Measurements from ENCODE around the gene SNED1. TPM values are rescaled to one million over a fixed set of nuclear protein-coding genes. Genes with fewer than 3 reads are reported as not detected.

The SNED1 gene
- total RNA-seq, 4 donors from 2014 or later = 18.5 to 87.1 (median 21.9) TPM

- Histone ChIP-seq H3K27me3 (no peaks in the 10 kb centered on the region), H3K36me3 (no peaks in the 10 kb centered on the region), H3K27ac (peak overlapping the region; percentile 76 to 91), H3K9me3 (peaks cover 0 to 11% of the 10 kb centered on the region in 2 donors), H3K4me3 (peak overlapping the region; percentile 45 to 74), H3K4me1 (peaks cover 5 to 16% of the 10 kb centered on the region in 2 donors)
- intact Hi-C loops (cut with DNase I; ENCODE audit: low total_unique reads) = no loop called here
- TF ChIP-seq CTCF (IDR thresholded peaks at IDR 0.05) (no peak), POLR2A (IDR thresholded peaks at IDR 0.05) (no peak)
- no peak for DNase-seq
Observed at GRCh38 chr2:240999873-241000541, 1.6 kb downstream of the SNED1 start.

GRCh38 chr2:241000831-241001321 is 2.5 kb downstream of the SNED1 start:
- Histone ChIP-seq H3K4me1 (peaks cover 5 to 16% of the 10 kb centered on the region in 2 donors), H3K4me3 (no peak overlapping the region), H3K36me3 (no peaks in the 10 kb centered on the region), H3K9me3 (peaks cover 0 to 17% of the 10 kb centered on the region in 2 donors), H3K27me3 (no peaks in the 10 kb centered on the region), H3K27ac (no peak overlapping the region)
- TF ChIP-seq CTCF (IDR thresholded peaks at IDR 0.05) (no peak), POLR2A (IDR thresholded peaks at IDR 0.05) (no peak)
- no peak for DNase-seq
- intact Hi-C loops (cut with DNase I; ENCODE audit: low total_unique reads) = no loop called here

GRCh38 chr2:241001413-241002274 is 3.2 kb downstream of the SNED1 start:
- no peak overlapping the region for H3K27ac ChIP-seq
- H3K27me3 ChIP-seq = no peaks in the 10 kb centered on the region
- peaks cover 5 to 10% of the 10 kb centered on the region in 2 donors for H3K4me1 ChIP-seq
- H3K36me3 ChIP-seq = no peaks in the 10 kb centered on the region
- H3K9me3 ChIP-seq = peaks cover 0 to 17% of the 10 kb centered on the region in 2 donors
- DNase-seq = no peak
- intact Hi-C loops (cut with DNase I; ENCODE audit: low total_unique reads) = no loop called here
- no peak overlapping the region for H3K4me3 ChIP-seq
- TF ChIP-seq POLR2A (IDR thresholded peaks at IDR 0.05) = no peak
- no peak for TF ChIP-seq CTCF (IDR thresholded peaks at IDR 0.05)

- intact Hi-C loops (cut with DNase I; ENCODE audit: low total_unique reads) = no loop called here
- DNase-seq = no peak
- Histone ChIP-seq H3K9me3 (peaks cover 0 to 17% of the 10 kb centered on the region in 2 donors), H3K4me1 (peaks cover 0 to 4% of the 10 kb centered on the region in 2 donors), H3K27ac (no peak overlapping the region), H3K36me3 (no peaks in the 10 kb centered on the region), H3K27me3 (no peaks in the 10 kb centered on the region), H3K4me3 (no peak overlapping the region)
- TF ChIP-seq POLR2A (IDR thresholded peaks at IDR 0.05) = no peak
- TF ChIP-seq CTCF (IDR thresholded peaks at IDR 0.05) = no peak
Observed at GRCh38 chr2:241002275-241003046, 4.0 kb downstream of the SNED1 start.
